Activated CD4-positive, alpha-beta memory T cell treated with anti-CD3 and anti-CD28 coated beads, Interleukin-2, amount 10 ng/mL, durations not matched to agents 7 days and 5 days (primary cell): ENCODE measurements around the gene MKI67. TPM values are rescaled to one million over a fixed set of nuclear protein-coding genes. Genes with fewer than 3 reads are reported as not detected.
"Not testable (repeated sequence)": the region's sequence is repeated elsewhere in the genome, so short reads cannot be mapped to it uniquely, and the experiment has no call there.

ENCODE experiments used
- CTCF ChIA-PET: fragments of 350-600 bp; sonication (Branson Sonifier 250); formaldehyde crosslinking; loops from one replicate; lab custom pipeline; 2021; ENCODE audit warnings: antibody characterized with exemption, inconsistent platforms; lab: Charles Lee
- POLR2A ChIA-PET: fragments of 350-600 bp; sonication (Branson Sonifier 250); formaldehyde crosslinking; loops from one replicate; lab custom pipeline; 2021; ENCODE audit warnings: antibody characterized with exemption; lab: Charles Lee
- DNase-seq: peaks from one replicate; pipeline ENCODE4 v3.0.0-alpha.2; 2020
- H3K27ac Mint-ChIP-seq: one replicate; pipeline ENCODE4 v1.8.0; 2021; ENCODE audit warnings: mild to moderate bottlenecking, mixed read lengths
- H3K27me3 Mint-ChIP-seq: one replicate; pipeline ENCODE4 v1.8.0; 2021; ENCODE audit warnings: mixed read lengths
- H3K36me3 Mint-ChIP-seq: one replicate; pipeline ENCODE4 v1.8.0; 2021; ENCODE audit warnings: low read depth, mixed read lengths
- H3K4me1 Mint-ChIP-seq: one replicate; pipeline ENCODE4 v1.8.0; 2021; ENCODE audit warnings: mixed read lengths
- H3K4me3 Mint-ChIP-seq: one replicate; pipeline ENCODE4 v1.8.0; 2021; ENCODE audit warnings: mild to moderate bottlenecking, mixed read lengths
- H3K9me3 Mint-ChIP-seq: one replicate; pipeline ENCODE4 v1.8.0; 2021; ENCODE audit warnings: mixed read lengths
- total RNA-seq, 2 experiments: library from RNA; stranded (reverse); gene quantifications; one replicate each; pipeline ENCODE4 v1.2.3, GENCODE V29; 2021

MKI67 gene
- total RNA-seq, 2 experiments from 2014 or later: 253 to 272 TPM

DNA sequence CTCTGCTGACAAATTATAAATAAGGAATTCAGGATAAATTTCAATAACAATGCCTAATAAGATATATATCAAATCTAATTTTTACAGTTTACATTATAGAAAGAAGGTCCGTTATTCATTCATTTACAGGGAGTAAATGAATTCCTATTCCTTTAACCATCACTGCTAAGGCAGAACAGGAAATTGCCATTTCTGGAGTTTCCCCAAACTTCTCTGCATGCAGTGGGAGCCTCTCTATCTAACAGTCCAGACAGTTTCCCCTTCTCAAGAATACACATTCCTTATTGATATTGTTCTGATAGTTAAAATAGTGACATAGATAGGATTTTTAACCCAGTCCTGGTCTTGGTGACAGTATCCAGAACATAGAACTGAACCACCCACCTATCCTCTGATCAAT is 24.3 kb downstream of the MKI67 start:
- Mint-ChIP-seq H3K36me3 (peaks cover 46% of the 10 kb centered on the region), H3K4me1 (peaks cover 45% of the 10 kb centered on the region), H3K27me3 (no peaks in the 10 kb centered on the region), H3K9me3 (no peaks in the 10 kb centered on the region), H3K4me3 (no peak overlapping the region), H3K27ac (no peak overlapping the region)
- POLR2A ChIA-PET: no interaction called here
- CTCF ChIA-PET: no interaction called here
- no peak for DNase-seq

DNA sequence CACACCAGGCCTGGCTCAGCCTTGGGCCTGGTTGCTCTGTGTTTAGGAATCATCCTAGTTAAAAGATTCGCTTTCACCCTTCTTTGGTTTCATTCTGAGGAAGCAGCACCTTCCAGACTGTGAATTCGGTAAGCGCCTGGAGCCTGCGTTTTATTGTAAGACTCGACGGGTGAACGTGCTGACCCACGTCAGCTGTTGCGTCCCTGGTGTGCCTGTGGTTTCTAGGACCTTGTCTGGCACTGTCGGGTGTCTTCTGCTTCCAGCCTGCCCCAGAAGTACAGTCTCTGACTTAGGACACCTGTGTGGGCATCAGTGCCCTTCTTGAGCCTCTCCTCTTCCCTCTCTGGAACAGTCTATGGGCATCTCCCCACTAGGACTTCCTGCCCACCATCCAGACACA is 26.3 kb downstream of the MKI67 start:
- Mint-ChIP-seq H3K27ac (no peak overlapping the region), H3K36me3 (peaks cover 62% of the 10 kb centered on the region), H3K9me3 (no peaks in the 10 kb centered on the region), H3K4me3 (no peak overlapping the region), H3K27me3 (no peaks in the 10 kb centered on the region), H3K4me1 (peaks cover 65% of the 10 kb centered on the region)
- POLR2A ChIA-PET: no interaction called here
- no peak for DNase-seq
- CTCF ChIA-PET: interaction anchor here (1.0 to 1.5 kb wide), 2 partner anchors 21 to 43 kb away, joined by 3 to 4 read pairs; no protein-coding TSS in a partner anchor

DNA sequence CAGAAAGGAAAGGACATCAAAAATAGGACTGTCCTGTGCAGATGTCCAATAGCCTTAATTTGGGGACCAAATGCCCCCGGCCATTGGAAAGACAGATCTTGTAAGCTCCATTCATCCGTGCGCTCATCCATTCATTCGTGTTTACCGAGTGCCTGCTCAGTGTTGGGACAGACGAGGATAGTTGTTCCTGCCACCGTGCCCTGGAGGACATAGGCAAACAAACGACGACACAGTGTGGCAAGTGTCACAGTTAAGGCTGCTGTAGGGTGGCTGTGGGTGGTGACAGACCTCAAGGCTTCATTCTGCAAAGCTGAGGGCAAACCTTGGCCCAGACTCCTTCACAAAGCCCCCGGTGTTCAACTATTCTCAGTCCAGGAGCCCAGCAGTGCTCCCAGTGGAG is 27.6 kb downstream of the MKI67 start:
- Mint-ChIP-seq H3K27me3 (no peaks in the 10 kb centered on the region), H3K27ac (peak overlapping the region; percentile 55), H3K9me3 (no peaks in the 10 kb centered on the region), H3K4me1 (peaks cover 63% of the 10 kb centered on the region), H3K4me3 (no peak overlapping the region), H3K36me3 (peaks cover 65% of the 10 kb centered on the region)
- CTCF ChIA-PET: interaction anchor here (1.5 kb wide), 1 partner anchor 20 kb away, joined by 3 read pairs; no protein-coding TSS in a partner anchor
- POLR2A ChIA-PET: interaction anchor here (0.9 to 5.7 kb wide), 5 partner anchors 8 to 51 kb away, joined by 3 to 41 read pairs (median 5); partner anchors contain the start of gene MKI67
- DNase-seq: no peak

DNA sequence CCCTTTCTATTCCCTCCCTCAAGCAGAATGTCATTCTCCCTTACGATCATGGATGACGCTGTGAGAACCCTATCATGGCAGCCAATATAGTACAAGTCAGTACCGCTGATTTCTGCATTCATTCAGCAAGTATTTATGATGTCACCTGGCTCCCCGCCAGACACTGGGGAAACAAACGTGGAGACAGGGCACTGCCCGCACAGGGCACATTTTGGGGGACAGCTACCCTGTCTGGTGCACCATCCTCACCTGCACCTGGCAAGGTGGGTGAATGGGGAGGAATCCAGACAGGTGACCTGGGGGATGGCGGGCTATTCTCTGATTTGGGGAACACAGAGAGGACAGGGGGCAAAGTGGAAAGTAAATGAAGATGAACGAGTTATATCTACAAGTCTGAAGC is 28.4 kb downstream of the MKI67 start:
- H3K27ac Mint-ChIP-seq: peak overlapping the region; percentile 47
- H3K36me3 Mint-ChIP-seq: peaks cover 65% of the 10 kb centered on the region
- peaks cover 54% of the 10 kb centered on the region for H3K4me1 Mint-ChIP-seq
- H3K9me3 Mint-ChIP-seq: no peaks in the 10 kb centered on the region
- H3K27me3 Mint-ChIP-seq: no peaks in the 10 kb centered on the region
- no peak for DNase-seq
- H3K4me3 Mint-ChIP-seq: no peak overlapping the region
- ChIA-PET POLR2A (interaction anchor here (1.2 to 5.7 kb wide), 5 partner anchors 9 to 50 kb away, joined by 3 to 41 read pairs (median 5); partner anchors contain the start of gene MKI67), CTCF (no interaction called here)

DNA sequence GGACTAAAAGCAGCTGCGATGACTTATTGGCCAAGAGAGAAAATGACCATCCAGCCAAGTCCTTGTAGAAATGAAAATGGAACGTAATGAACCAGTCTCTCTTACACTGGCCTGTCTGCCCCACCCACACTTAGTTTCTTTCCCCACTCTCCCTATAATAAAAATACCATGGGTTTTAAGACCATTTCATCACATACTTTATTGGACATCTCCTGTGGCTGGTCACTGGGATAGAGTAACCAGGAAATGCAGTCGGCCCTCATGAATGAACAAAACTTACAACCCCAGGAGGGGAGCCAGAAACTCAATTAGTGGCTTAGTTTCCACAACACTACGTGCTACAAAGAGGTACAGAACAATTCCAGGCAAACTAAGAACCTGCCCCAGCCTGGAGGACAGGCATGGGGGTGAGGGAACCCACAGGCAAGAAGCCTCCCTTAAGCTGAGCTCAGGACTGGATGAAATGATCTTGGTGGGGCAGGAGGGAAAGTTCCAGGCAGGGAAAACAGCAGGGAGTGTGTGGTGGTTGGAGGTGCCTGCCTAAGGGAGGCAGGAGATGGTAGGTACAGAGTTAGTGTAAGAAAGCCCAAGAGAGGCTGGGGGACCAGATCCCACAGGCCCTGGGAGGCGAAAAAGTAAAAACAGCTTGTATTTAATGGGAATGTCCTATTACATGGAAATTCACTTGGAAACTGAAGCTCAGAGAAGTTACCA is 29.6 kb downstream of the MKI67 start:
- peaks cover 65% of the 10 kb centered on the region for H3K36me3 Mint-ChIP-seq
- DNase-seq: no peak

DNA sequence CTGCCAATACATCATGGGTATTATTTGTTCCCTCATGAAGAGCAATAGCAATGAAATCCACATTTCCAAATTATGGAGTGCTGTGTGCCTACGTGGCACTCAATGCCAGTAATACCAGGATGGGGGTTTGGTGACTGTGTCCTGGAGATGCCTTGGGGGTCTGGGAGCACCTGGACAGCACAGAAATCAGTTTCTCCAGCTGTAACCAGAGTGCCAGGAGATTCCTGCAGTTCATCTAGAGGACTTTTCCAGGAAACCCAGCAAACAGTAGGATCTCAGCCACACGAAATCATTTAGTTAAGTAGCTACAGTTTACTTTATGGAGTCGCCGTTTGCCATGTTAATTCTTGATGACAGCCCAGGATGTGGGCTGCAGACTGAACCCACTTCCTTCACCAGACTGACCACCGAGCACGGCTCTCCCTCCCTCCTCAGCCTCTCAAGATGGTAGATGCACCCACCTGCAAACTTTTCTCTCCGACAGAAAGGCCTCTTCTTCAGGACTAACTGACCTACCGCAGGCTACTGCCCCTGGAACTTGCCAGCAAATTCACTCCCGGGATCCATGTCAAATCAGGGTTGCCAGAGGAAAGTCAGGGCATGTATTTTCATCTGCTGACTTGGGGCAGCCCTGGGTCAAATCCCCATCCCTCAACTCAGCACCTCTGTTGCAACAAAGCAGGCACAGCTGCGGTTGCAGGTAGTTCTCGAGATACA is 30.3 kb downstream of the MKI67 start:
- ChIA-PET CTCF (interaction anchor here (0.6 to 1.7 kb wide), 9 partner anchors 9 to 92 kb away, joined by 3 to 6 read pairs (median 4); no protein-coding TSS in a partner anchor), POLR2A (interaction anchor here (1.0 to 5.7 kb wide), 8 partner anchors 8 to 65 kb away, joined by 3 to 41 read pairs (median 6); partner anchors contain the start of gene MKI67)
- Mint-ChIP-seq H3K4me3 (peak overlapping the region; percentile 34), H3K27ac (peak overlapping the region; percentile 84), H3K36me3 (peaks cover 57% of the 10 kb centered on the region), H3K9me3 (no peaks in the 10 kb centered on the region), H3K4me1 (peaks cover 46% of the 10 kb centered on the region), H3K27me3 (no peaks in the 10 kb centered on the region)
- peak; percentile 70 for DNase-seq

More for the DNA sequence above, 29.6 kb downstream of the MKI67 start:
- Mint-ChIP-seq H3K4me1 (peaks cover 50% of the 10 kb centered on the region), H3K9me3 (no peaks in the 10 kb centered on the region), H3K4me3 (peak overlapping the region; percentile 34), H3K27ac (peak overlapping the region; percentile 84), H3K27me3 (no peaks in the 10 kb centered on the region)
- ChIA-PET CTCF (interaction anchor here (1.3 to 1.7 kb wide), 6 partner anchors 18 to 91 kb away, joined by 3 to 6 read pairs (median 4); no protein-coding TSS in a partner anchor), POLR2A (interaction anchor here (1.0 to 5.7 kb wide), 8 partner anchors 10 to 64 kb away, joined by 3 to 41 read pairs (median 4); partner anchors contain the start of gene MKI67)

DNA sequence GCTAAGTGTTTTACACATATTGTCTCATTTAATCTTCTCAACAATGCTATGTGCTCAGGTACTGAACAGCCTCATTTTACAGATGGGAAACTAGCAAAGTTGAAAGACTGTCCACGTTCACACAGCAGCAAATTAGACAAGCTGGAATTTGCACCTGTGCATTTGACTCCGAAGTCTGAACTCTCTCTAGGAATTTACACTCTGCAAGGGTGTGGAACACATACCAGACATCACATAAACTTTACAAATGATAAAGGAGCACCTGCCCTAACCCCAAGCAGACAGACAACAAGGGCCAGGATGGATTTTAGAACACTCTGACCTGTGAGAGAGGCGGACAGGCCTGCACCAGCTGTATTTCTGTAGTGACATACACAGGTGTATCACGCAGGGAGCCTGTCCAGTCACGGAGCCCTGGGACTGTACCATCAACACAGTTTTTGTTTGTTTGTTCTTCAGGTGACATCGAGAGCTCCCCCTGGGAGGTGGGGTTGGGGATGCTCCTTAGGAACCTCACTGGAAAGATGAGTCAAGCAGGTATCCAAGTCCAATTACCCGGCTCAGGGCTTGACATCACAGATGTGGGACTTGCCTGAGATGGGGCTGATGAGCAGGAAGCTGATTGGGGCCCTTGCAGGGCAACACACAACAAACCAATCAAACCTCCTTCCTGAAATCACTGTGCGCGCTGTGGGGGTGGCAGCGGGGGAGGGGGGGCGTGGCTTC is 31.0 kb downstream of the MKI67 start:
- peak overlapping the region; percentile 24 for H3K4me3 Mint-ChIP-seq
- no peaks in the 10 kb centered on the region for H3K27me3 Mint-ChIP-seq
- peaks cover 51% of the 10 kb centered on the region for H3K36me3 Mint-ChIP-seq
- H3K27ac Mint-ChIP-seq: peak overlapping the region; percentile 84
- peaks cover 44% of the 10 kb centered on the region for H3K4me1 Mint-ChIP-seq
- ChIA-PET CTCF (interaction anchor here (0.6 to 1.7 kb wide), 8 partner anchors 9 to 92 kb away, joined by 3 to 6 read pairs (median 4); no protein-coding TSS in a partner anchor), POLR2A (interaction anchor here (1.0 to 5.7 kb wide), 9 partner anchors 9 to 65 kb away, joined by 3 to 41 read pairs (median 5); partner anchors contain the start of gene MKI67)
- no peaks in the 10 kb centered on the region for H3K9me3 Mint-ChIP-seq
- peak; percentile 65 for DNase-seq

DNA sequence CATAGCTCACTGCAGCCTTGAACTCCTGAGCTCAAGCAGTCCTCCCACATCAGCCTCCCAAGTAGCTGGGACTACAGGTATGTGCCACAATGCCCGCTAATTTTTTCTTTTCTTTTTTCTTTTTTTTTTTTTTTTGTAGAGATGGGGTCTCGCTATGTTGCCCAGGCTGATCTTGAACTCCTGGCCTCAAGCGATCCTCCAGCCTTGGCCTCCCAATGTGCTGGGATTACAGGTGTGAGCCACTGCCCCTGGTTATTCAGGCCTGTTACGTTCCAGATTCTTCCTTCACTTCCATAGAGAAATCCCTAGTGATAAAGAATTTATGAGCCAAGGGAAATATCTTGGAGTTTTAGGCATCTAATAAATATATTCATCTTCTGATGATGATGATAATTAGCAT is 31.6 kb downstream of the MKI67 start:
- POLR2A ChIA-PET: interaction anchor here (1.5 to 5.7 kb wide), 4 partner anchors 10 to 31 kb away, joined by 5 to 41 read pairs (median 6); partner anchors contain the start of gene MKI67
- DNase-seq, H3K4me3 Mint-ChIP-seq, H3K27ac Mint-ChIP-seq, H3K27me3 Mint-ChIP-seq, H3K9me3 Mint-ChIP-seq: not testable (repeated sequence)
- CTCF ChIA-PET: interaction anchor here (0.6 to 1.4 kb wide), 2 partner anchors 25 to 31 kb away, joined by 3 read pairs; no protein-coding TSS in a partner anchor
- Mint-ChIP-seq H3K36me3 (peaks cover 46% of the 10 kb centered on the region), H3K4me1 (peaks cover 44% of the 10 kb centered on the region)

DNA sequence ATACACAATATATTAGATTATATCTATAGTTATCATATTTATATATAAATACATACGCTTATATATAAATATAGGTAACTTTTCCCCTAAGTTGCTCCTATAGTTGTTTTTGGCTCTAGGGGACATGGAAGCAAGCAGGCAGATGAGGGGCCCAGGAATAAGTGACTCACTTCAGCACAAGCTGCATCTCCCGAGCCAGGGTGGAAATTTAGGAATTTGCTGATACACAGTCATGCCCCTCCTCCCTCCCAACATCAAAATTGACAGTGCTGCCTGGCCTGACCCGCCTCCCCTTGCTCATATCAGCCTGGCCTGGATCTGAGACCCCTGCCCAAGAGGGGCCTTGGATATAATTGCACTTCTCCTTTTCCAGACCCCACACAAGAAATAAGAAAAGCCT is 33.8 kb downstream of the MKI67 start:
- POLR2A ChIA-PET: interaction anchor here (1.0 kb wide), 1 partner anchor 33 kb away, joined by 3 read pairs; the partner anchor contains the start of gene MKI67
- Mint-ChIP-seq H3K4me1 (peaks cover 33% of the 10 kb centered on the region), H3K27ac (no peak overlapping the region), H3K4me3 (no peak overlapping the region), H3K9me3 (no peaks in the 10 kb centered on the region), H3K27me3 (no peaks in the 10 kb centered on the region), H3K36me3 (peaks cover 24% of the 10 kb centered on the region)
- no peak for DNase-seq
- CTCF ChIA-PET: no interaction called here

DNA sequence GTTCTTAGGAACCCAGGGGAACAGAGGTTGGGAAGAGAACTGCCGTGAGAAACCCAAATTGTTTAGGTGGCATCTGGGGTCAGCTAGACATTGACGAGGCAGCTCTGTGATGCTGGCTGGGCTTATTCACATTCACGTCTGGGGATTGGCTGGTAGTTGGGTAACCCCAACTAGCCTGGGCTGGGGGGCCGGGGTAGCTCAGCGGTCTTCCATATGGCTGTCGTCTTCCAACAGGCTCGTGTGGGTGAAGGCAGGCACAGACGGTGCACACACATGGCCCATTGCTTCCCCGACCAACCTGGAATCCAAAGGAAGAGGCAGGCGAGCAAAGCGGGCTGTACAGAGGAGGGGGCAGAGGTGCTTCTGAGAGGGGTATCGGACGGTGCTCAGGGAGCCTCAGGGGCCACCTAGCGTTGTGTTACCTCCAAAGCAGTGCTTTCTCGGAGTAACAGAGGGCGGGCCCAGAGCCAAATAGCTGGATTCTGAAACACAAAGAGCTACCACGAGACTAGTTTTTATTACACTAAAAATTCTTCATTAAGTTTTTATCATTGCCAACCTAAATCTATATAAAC is 34.5 kb downstream of the MKI67 start:
- POLR2A ChIA-PET: interaction anchor here (1.0 kb wide), 1 partner anchor 34 kb away, joined by 3 read pairs; the partner anchor contains the start of gene MKI67

DNA sequence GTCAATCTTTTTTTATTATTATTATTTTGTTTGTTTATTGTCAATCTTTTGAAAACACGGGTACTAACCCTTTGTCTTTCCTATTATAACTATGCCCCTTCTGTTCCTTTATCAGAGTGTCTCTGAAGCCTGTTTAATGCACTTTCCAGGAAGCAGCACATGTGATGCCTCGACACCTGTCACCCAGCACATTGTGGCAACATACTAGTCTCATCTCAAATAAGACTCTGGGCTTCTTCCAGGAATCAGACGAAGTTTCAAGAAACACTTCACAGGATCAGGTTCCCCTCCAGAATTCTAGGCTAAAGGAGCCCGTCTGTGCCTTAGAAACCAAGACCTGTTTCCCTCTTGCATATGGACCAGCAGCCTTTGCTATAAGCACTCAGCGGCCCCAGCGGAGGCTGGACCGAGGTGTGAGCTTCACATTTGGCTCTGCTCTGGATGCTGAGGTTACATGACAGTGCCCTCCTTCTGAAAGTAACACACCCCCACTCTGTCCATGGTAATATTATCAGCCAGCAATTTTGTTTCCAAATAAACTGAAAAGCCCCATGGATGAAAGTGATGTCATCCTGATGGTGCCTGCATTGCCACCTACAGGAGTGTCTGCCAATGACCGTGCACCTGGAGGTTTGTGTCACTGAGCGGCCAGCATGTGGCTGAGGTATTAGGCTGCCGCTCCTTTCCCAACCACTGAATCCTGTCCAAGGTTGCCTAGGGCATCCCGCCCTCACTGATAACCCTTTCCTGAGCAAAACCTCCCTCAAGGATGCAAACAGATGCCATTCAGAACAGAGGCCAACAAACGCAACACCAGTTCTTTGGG is 38.1 kb downstream of the MKI67 start:
- CTCF ChIA-PET: no interaction called here
- no peak for DNase-seq
- peaks cover 7% of the 10 kb centered on the region for H3K4me1 Mint-ChIP-seq
- POLR2A ChIA-PET: no interaction called here
- H3K9me3 Mint-ChIP-seq: no peaks in the 10 kb centered on the region
- no peak overlapping the region for H3K4me3 Mint-ChIP-seq
- H3K36me3 Mint-ChIP-seq: peaks cover 9% of the 10 kb centered on the region
- no peak overlapping the region for H3K27ac Mint-ChIP-seq
- no peaks in the 10 kb centered on the region for H3K27me3 Mint-ChIP-seq

More for the DNA sequence above, 34.5 kb downstream of the MKI67 start:
- Mint-ChIP-seq H3K27me3 (no peaks in the 10 kb centered on the region), H3K4me3 (no peak overlapping the region), H3K4me1 (peaks cover 26% of the 10 kb centered on the region), H3K9me3 (no peaks in the 10 kb centered on the region), H3K27ac (no peak overlapping the region), H3K36me3 (peaks cover 17% of the 10 kb centered on the region)
- DNase-seq: no peak
- CTCF ChIA-PET: no interaction called here
